HG03442 (cell line): Measurements from ENCODE around the gene SPACA5.
"Not testable (repeated sequence)": the region's sequence is repeated elsewhere in the genome, so short reads cannot be mapped to it uniquely, and the experiment has no call there.

Experiments
- ATAC-seq: cut with Tn5 transposase; IDR thresholded peaks from one replicate; pipeline ENCODE4 v1.9.1; 2021; ENCODE audit warnings: mild to moderate bottlenecking, moderate library complexity; ENCODE audit not compliant: unreplicated experiment

Gene SPACA5

DNA sequence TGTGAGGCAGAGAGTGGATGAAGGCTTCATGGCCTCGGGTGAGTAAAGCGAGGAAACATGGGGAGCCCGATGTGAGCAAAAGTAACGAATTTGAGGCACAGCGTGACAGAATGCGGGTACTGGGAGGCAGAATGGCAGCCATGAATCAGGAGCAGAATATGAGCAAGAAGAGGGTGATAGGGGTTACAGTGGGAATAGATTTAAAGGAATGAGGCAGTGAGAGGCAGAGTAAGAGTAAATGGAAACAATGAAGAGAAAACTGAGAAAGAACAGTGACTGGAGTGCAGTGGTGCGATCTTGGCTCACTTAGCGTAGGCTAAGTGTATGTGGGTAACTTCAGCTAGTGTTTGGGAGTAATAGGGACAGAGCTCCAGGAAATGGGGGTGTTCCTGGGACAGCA is at the start of gene SPACA5:
Gene SPACA5 (plus strand): TSS at position 301 of the 400 bp plus-strand sequence. CDS start 815 bp downstream, outside the sequence.
- not testable (repeated sequence) for ATAC-seq

DNA sequence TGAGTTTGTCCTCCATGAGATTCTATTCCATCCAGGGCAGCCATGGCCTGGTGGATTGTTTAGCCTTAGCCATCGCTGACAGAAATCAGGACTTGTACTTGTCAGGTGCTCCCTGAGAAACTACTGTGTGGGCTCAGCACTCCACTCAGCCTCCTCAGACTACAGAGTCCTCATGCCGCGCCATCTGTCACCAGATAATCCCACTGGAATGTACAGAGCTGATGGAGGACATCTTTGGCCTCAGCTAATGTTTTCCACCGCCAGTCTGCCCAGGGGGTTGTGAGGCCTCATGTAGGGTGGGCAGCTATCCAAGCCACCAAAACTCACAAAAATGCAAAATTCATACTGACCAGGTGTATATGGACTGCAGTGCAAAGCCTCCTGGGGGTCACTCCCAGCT is 48.6 kb upstream of the SPACA5 start:
- ATAC-seq = not testable (repeated sequence)

DNA sequence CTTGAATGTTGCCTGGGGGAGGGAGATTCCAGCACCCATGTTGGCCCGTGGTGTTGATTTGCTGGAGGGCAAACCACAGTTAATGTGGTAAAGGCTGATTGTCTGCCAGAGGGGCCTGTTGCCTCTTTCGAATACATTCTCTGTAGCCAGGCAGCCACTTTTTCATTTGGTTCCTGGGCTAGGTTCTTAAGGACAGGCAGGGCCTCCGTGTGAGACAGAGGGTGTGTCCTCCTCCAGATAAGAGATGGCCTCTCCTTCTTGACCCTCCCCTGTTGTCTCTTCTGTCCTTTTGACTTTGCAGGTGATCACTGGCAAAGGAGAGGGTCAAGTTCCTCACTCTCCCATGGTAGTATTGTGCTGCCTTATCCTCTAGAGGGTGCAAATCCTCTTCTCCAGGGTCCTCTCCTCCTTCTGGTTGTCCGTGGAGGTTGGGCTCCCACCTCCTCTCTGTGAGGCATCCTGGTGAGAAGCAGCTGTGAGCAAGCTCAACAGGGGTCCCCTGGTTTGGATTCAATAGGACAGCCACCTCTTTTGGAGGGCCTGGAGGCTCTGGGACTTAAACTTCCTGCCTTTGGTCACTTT is 47.9 kb upstream of the SPACA5 start:
- ATAC-seq = no peak

- no peak for ATAC-seq
Measured at GRCh38 chrX:47960406-47960805, 46.4 kb upstream of the SPACA5 start.

DNA sequence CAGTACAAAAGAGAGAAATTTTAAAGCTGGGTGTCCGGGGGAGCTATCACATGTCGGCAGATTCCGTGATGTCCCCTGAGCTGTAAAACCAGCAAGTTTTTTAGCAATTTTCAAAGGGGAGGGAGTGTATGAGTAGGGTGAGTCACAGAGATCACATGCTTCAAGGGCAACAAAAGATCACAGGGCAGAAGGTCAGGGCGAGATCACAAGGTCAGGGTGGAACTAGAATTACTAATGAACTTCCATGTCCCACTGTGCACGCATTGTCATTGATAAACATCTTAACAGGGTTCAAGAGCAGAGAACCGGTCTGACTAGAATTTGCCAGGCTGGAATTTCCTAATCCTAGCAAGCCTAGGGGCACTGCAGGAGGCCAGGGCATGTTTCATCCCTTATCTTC is 45.0 kb upstream of the SPACA5 start:
- ATAC-seq = not testable (repeated sequence)

DNA sequence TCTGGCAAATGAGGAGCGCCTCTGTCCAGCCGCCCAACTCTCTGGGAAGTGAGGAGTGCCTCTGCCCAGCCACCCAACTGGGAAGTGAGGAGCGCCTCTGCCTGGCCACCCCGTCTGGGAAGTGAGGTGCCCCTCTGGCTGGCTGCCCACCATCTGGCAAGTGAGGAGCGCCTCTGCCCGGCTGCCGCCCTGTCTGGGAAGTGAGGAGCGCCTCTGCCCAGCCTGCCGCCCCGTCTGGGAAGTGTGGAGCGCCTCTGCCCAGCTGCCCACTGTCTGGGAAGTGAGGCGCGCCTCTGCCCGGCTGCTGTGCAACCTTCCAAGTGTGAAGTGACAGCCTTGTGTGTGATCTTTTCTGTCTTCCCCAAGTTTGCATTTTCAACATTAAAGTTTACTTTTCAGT is 41.3 kb upstream of the SPACA5 start:
- ATAC-seq = not testable (repeated sequence)

- ATAC-seq = no peak
Measured at GRCh38 chrX:47973235-47973634, 33.6 kb upstream of the SPACA5 start.

- no peak for ATAC-seq
Measured at GRCh38 chrX:47976254-47977151, 30.3 kb upstream of the SPACA5 start.

DNA sequence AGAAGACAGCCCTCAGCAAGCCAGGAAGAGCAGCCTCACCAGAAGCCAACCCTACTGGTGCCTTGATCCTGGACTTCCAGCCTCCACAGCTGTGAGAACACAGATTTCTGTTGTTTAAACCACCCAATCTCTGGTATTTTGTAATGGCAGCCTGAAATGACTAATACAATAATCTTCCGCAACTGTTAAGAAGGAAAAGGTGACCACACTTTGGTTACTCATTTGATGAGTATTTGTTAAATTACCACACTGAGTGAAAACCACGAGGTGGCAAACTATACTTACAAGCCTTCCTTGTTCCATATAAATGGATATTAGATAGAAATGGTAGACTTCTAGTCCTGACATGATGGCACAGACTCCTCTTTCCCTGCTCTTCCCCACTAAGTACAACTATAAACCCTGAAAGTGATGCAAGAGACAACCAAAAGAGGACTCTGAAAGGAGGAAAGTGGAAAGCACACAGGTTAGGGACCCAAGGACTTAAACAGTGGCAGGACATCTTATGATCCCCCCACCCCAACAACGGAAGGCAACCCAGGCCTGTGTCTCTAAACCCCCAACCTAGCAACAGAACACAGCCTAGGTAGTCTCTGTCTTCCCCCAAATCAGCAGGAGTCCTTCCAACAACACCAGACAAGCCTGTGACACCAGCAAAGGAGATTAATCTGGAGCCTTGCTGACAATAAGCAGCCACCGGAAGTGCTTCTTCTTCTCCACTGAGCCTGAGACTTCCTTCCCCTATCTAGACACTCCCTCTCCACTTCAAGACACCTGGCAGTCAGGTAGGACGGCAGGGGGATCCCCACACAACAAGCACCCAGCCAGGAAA is 15.3 kb upstream of the SPACA5 start:
- no peak for ATAC-seq

DNA sequence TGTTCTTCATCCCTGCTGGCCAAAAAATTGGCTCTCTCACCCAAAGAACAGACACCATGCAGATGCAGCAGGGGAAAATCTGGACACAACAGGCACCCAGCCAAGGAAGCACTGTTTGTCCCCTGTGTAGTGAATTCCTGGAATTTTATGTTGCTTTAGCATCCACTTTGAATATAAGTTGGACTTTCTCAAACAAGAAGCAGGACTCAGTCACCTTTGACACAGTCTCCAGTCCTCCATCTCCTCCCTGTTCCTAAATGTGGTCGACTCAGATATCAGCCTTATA is 14.8 kb upstream of the SPACA5 start:
- no peak for ATAC-seq

GRCh38 chrX:47992669-47993068 is 14.1 kb upstream of the SPACA5 start:
- ATAC-seq = no peak

DNA sequence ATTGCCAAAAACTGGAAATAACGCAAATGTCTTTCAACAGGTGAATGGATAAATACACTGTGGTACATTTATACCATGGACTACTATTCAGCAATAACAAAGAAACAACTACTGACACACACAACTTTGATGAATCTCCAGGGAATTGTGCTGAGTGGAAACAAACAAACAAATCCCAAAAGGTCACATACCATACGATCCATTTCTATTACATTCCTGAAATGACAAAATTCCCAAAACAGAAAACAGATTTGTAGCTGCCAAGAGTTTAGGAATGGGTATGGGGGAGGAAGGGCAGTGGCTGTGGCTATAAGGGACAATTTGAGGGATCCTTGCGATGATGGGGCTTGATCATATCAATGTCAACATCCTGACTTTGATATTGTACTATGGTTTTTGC is 5.5 kb upstream of the SPACA5 start:
- no peak for ATAC-seq

- no peak for ATAC-seq
Measured at GRCh38 chrX:48002319-48002718, 4.5 kb upstream of the SPACA5 start.

DNA sequence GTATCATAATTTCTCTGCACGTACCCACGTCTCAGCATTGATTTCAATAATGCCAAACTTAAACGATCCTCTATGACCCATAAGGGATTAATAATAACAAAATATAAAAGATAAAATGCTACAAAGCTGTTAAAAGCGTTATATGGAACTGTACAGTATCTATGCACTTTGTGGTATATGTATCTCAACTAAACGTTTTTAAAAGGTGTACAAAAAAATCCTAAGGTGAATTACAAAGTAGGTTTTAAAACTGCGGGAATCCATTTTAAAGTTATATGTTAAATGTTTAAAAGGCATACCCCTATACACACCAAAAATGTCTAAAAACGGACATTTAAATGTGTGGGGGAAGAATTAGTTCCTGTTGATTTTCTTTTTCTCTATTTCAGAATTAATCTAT is 3.9 kb upstream of the SPACA5 start:
- no peak for ATAC-seq

DNA sequence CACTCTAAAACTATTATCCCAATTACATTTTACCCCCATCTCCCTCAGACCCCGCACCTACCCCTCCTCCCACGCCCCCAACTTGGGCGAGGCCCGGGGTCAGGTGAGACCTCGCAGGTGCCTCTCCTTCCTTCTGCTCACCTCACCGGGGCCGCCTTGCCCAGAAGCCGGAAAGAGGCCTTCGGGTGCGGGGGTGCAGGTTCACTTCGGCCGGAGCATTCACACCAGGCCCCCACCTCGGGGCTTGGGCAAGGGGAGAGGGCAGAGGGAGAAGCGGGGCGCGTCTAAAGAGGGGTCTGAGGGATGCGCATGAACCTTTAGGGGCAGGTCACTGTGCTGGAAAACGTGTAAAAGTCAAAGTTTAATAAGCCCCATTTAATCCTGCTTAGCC is 3.4 kb upstream of the SPACA5 start:
- peak; percentile 23 for ATAC-seq

DNA sequence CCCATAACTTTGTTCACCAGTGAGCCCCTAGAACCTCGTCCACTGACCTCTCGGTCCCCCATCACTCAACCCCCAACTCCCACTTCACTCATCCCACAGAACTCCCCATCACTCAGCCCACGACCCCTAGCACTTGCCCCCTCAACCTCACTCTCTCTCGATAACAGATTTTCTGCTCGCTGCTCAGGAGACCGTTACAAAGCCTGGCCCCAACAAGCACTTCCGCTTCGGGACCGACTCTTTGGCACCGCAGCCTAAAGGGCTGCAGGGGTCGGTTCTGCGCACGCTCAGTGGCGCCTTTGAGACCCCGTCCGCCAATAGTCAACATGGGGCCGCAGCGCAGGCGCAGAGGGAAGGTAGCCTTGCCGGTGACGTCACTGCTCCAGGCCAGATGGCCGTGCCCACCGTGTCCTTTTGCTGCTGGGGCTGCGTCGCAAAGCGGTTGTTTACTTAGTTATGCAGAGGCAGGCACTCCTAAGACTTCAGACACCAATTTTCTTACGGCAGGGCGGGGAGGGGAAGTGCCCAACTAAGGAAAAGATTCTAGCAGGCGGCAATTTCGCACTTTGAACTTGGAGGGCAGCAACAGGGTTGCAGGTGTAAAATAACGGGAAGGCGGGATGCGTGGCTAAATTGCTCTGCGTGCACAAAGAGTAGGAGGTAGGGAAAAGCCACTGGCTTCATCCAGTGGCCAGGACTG is 2.9 kb upstream of the SPACA5 start, which contains the start of gene ZNF182:
Gene ZNF182 (minus strand): TSS at position 232 of the 700 bp plus-strand sequence. CDS start 1,380 bp downstream, outside the sequence.
- peak; percentile 89 for ATAC-seq

DNA sequence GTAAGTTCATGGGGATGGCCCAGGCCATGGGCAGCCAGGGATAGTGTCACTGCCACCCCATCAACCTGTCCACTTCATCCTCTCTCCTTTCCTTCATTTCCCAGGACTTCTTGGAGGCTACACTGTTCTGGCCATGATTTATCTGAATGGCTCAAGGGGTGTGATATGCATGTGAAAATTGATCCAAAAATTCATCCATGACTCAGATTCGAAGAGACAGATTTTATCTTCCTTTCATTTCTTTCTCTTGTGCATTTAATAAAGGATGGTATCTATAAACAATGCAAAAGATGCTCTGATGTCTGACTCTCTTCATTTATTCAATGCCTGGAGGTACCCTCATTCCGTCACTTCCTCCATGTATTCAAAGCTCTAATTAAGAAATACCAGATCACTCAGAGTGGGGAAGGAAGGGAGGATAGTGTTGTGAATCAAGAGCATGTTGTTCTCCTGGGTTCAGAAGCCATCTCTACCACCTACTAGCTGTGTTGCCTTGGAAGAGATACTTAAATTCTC is 2.7 kb downstream of the SPACA5 start:
- not testable (repeated sequence) for ATAC-seq

GRCh38 chrX:48016583-48017310 is 10.0 kb downstream of the SPACA5 start:
- not testable (repeated sequence) for ATAC-seq

DNA sequence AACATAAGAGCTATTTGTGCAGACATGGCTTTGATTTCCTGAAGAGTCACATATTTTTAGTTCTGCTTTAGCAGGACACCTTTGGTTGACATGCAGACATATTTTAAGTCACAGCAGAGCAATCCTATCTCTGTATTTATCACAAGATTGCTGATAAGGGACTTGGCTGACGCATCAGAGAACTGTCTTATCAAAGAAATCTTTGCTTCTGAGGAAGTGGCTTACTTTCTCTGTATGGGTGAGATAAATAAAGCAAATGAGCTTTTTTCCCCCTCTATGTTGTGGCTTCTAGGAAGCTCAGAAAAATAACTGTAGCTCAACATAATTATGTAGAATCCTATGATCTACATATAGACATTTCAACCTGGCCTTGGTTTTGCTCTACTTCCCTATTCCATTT is 13.1 kb downstream of the SPACA5 start:
- not testable (repeated sequence) for ATAC-seq

DNA sequence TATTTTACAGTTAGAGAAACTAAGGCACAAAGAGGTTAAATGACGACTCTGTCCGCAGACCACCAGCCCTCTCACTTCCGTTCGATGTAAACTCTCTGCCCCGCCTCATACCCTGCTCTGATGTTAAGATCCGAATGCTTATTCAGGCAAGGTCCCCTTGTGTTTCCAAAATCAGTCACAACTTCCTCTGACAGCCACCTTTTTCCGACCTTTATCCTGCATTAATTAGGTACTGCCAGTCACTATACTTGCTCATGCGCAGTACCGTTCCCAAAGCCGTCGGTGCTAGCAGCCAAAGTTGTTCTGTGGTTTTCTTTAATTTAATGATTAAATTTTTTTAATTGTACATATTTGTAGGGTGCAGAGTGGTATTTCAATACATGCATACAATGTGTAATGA is 13.7 kb downstream of the SPACA5 start:
- ATAC-seq = not testable (repeated sequence)
